K562 (cell line): Measurements from ENCODE around the gene LARP4B.

ENCODE experiments used
- ARHGAP35 ChIP-seq: fragments of 450-650 bp; IDR thresholded peaks from 2 replicates; pipeline ENCODE4 v1.6.1; 2018; ENCODE audit not compliant: partially characterized antibody
- ETV6 ChIP-seq, 3 experiments: fragments of 150-350 bp in 1 of 3; sonication (generic) in 1 of 3; formaldehyde crosslinking in 1 of 3; IDR thresholded peaks; 2 replicates each; pipeline versions ENCODE4 v1.6.1 to v1.8.0; 2014 to 2022; ENCODE audit warnings: borderline replicate concordance in 2 of 3, low read depth in 2 of 3, antibody characterized with exemption in 1 of 3, low read length in 1 of 3, mild to moderate bottlenecking in 1 of 3, missing genetic modification reagents in 1 of 3
- MXI1 ChIP-seq: IDR thresholded peaks from 2 replicates; pipeline ENCODE4 v1.6.1; 2011; ENCODE audit warnings: low read depth, mild to moderate bottlenecking, improper control_type of control experiment, low read length
- POLR2A ChIP-seq: fragments of 450-650 bp; conservative IDR thresholded peaks from 2 replicates; pipeline ENCODE4 v1.6.1; 2016
- TF ChIP-seq, protein P1 (sequence below): sonication (generic); formaldehyde crosslinking; IDR thresholded peaks from 2 replicates; pipeline ENCODE4 v1.4.0; 2020; ENCODE audit warnings: mild to moderate bottlenecking, missing genetic modification reagents

DNA sequence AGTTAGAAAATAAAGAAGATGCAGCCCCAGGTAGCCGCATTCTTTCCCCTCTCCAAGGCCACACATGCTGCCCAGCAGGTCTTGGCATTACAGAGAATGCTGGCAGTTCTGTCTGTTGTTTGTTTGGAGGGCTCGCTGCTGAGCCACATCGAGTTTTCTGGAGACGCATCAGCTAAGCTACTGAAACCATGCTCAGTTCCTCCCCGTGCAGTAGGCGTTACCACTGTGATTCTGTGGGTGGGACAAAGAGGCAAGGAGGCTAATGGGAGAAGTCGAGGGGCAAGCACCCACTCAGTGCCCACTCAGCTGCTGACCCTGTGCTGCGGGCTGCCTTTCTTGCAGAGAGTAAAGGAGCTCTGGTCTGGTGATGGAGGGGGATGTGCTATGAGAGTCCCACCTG lies 41.3 kb upstream of the LARP4B start:
- TF ChIP-seq ETV6 (IDR thresholded peaks at IDR 0.05; ENCODE audit: borderline replicate concordance in 1 of 2, low read depth in 2 of 2, low read length in 1 of 2) (no peak), ETV6 (CRISPR knock-in tag; IDR thresholded peaks at IDR 0.05; ENCODE audit: borderline replicate concordance) (no peak), POLR2A (no peak), ARHGAP35 (no peak), MXI1 (no peak)
- TF ChIP-seq, protein P1, sequence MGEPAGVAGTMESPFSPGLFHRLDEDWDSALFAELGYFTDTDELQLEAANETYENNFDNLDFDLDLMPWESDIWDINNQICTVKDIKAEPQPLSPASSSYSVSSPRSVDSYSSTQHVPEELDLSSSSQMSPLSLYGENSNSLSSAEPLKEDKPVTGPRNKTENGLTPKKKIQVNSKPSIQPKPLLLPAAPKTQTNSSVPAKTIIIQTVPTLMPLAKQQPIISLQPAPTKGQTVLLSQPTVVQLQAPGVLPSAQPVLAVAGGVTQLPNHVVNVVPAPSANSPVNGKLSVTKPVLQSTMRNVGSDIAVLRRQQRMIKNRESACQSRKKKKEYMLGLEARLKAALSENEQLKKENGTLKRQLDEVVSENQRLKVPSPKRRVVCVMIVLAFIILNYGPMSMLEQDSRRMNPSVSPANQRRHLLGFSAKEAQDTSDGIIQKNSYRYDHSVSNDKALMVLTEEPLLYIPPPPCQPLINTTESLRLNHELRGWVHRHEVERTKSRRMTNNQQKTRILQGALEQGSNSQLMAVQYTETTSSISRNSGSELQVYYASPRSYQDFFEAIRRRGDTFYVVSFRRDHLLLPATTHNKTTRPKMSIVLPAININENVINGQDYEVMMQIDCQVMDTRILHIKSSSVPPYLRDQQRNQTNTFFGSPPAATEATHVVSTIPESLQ (CRISPR knock-in tag), result no peak
